Measurements from ENCODE around the gene AGAP1.

The AGAP1 gene

DNA sequence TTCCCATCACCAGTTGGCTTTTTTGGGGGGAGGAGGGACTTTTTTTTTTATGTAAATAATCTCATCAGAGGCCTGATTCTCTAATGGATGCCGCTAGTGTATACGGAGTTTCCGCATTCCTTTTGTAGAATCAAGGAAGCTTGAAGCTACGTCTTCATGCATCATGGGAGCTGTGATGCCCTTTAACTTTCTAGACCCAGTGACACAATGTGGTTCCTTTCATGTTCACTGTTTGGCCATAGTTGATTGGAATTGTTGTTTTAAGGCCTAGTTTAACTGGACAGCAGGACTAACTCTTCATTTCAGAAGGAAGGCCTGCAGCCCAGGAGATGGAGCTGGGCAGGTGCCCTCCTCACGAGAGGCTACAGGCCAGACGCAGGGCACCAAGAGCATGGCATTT is 287.9 kb downstream of the AGAP1 start:
- no peak for DNase-seq

DNA sequence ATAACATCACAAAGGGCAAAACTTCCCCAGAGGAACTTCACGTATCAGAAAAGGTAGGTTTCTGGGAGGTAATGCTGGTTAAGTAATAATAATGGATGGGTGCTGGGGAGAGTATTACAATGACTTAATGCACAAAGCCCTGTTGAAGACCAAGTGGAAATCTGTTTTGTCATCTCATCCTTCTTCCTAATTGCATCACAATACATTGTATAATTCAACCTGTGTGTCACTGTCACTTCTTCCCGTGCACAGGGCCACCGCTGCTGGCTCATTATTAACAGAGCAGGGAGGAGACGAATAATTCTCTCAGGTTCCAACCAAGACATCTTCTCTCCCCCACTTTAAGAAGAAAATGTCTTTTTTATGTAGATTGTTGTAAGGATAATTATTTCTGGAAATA is 290.9 kb downstream of the AGAP1 start:
- no peak for DNase-seq

DNA sequence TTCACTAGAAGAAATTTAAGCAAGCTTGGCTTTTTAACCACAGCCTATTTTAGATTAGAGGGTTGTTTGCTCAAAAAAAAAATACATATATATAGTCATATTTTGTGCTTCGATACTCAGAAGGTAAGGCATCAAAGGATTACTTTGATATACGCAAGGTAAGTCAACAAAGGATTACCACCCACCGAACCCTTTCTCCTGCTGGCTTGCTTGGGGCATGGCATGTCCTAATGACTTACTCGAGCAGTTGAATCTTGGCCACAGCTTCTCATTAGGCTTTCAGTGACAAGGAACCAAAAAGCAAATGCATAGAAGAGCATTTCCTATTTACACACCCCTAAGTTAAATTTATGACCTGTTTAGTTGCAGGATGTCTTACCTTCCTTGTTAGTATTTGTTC is 295.7 kb downstream of the AGAP1 start:
- no peak for DNase-seq

DNA sequence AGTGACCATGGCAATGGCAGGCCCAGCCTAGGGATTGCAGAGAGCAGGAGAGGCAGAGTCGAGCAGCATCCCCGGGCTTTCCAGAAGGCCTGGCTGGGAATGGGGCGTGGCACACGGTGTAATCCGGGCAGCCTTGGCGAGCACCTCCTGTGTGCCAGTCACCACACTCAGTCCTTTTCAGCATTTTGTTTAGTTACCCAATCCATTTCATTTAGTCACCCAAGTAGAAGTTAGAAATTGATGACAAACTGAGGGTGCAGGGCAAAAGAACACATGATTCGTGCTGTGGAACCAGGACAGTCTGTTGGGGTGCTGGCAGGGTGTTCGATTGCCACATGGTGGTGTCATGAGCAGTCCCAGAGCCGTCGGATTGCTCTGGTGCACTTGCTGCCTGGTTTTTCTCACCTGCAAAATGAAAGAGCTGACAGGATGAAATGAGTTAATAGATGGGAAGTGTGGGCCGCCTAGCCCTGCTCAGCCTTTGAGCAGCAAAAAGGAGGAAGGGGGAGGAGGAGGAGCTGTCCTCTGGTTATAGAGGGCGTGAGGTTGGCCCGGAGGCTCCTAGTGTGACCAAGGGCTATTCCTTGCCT is 299.4 kb downstream of the AGAP1 start:
- peak; percentile 36 for DNase-seq

DNA sequence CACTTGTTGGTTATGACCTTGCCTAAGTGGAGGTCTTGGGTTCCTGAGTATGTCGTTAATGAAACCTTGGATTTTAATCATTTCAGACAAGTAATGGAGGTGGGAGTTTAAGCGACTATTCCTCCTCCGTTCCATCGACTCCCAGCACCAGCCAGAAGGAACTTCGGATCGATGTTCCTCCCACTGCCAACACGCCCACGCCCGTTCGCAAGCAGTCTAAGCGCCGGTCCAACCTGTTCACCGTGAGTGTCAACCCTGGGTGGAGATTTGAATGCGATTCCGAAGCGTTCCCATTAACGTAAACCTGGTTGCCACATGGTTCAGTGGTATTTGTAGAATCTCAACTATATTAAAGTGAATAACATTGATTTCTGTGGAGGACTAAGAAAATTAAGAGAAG is 305.4 kb downstream of the AGAP1 start:
- DNase-seq: no peak

DNA sequence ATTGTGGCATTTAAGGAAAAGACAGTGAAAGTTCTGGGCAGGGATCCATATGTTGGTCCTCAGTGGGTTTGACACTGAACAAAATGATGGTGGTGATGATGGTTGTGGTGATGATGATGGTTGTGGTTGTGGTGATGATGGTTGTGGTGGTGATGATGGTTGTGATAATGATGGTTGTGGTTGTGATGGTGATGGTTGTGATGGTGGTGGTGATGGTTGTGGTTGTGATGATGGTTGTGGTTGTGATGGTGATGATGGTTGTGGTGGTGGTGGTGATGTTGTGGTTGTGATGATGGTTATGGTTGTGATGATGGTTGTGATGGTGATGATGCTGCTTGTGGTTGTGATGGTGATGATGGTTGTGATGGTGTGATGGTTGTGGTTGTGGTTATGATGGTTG is 308.7 kb downstream of the AGAP1 start:
- no peak for DNase-seq

DNA sequence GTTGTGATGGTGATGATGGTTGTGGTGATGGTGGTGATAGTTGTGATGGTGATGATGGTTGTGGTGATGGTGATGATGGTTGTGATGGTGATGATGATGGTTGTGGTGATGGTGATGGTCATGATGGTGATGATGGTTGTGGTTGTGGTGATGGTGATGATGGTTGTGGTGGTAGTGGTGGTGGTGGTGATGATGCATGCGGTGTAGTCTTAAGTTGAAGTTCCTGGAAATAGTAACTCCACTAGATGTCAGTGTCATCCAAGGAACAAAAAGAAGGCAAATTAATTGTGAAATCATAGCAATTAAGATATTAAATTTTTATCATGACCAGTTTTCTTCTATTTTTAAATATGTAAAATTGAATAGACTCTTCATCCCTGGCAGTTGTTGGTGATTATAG is 309.2 kb downstream of the AGAP1 start:
- no peak for DNase-seq

DNA sequence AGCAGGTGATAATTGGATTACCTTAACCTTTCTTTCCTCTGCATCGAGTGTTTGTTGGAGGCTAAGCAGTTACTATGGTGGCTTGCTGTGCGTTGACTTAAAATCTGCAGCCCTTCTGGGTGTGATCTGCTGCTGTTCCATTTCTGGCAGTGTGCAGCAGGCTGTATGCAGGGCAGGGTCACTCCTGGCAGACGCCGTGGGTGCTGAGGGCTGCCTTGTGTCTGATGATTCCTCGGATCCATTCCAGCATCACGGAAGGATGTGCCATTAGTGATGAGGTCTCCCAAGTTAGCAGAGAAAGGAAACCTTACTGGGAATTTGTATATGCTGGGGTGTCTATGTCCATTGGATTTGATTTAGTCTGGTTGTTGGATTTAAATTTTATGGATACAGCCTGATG is 310.8 kb downstream of the AGAP1 start:
- no peak for DNase-seq

DNA sequence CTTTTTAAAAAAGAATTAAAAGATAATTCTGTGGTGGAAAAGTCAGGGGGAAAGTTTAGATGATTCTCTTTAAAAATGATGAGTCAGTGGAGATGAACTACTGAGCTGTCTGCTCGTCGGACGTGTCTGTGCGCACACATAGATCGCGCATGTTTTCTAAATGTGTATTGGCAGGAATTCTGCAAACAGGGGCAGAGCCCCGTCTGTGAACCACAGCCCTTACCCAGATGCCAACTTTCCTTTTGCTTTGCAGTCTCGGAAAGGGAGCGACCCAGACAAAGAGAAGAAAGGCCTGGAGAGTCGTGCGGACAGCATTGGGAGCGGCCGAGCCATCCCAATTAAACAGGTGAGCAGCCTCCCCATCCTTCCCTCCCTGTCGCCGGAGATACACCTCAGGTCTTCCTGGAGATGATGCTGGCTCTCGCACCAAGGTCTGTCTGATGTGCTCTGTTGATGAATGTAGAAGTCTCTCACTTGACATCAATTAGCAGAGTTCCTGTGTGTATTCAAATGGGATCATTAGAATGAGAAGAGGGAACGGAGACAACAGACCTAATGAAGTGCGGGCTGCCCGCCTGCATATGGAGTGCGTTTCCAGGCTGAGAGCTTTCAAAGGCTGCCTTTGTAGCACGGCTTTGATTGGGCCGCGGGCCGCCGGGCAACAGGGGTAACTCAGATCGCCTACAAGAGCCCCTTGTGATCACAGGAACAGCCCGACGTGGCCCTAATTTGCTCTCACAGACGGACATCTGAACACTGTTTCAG is 313.3 kb downstream of the AGAP1 start:
- DNase-seq: no peak

DNA sequence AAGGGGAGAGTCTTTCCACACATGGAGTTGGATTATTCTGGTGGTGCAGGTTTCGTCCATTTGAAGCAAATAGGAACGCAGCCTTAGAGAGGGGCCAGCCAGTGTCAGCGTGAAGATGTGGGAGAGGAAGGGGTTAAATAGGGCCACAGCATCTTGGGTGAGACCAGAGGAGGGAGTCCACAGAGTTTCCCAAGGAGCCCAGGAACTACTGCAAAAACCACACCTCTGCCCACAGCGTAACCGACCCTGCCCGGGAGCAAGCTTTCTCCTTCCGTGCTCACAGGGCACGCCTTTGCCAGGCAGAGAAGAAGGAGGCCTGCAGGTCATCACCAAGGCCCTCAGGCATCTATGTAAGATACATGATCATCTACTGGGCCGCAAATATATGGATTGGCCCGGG is 314.5 kb downstream of the AGAP1 start:
- no peak for DNase-seq

DNA sequence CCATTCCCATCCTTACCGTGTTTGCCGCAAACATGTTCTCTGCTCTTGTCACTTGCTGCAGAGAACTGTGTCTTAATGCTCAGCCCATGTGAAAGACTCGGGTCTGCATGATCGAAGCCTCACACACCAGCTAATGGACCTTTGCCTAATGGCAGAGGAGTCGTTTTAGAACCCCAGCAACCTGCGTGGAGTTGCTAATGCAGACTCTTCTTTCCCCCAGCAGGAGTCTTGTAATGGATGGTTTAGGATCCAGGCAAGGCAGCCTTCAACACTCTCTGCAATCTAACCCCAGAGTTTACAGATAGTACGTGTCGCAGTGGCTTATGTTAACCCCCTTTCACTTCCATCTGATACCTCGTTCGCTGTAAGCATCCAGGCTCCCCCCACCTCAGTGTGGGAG is 316.4 kb downstream of the AGAP1 start:
- DNase-seq: no peak

DNA sequence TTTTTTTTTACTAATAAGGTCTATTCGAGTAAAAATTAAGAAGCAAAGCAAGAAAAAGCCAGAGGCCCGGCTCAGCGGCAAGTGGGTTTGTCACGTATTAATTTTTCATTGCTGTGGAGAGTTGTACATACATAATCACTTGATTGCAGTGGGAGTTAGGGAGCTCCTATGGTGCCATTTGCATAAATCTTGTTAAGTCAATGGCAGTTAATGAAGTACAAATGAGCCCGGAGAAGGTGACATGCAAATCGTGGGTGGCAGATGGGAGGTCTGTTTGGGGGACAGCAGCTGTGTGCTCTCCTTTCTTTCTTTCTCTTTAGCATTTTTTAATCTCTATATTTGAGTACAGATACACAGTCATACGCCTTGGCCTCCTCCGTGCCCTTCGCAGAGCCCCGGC is 317.0 kb downstream of the AGAP1 start:
- no peak for DNase-seq

DNA sequence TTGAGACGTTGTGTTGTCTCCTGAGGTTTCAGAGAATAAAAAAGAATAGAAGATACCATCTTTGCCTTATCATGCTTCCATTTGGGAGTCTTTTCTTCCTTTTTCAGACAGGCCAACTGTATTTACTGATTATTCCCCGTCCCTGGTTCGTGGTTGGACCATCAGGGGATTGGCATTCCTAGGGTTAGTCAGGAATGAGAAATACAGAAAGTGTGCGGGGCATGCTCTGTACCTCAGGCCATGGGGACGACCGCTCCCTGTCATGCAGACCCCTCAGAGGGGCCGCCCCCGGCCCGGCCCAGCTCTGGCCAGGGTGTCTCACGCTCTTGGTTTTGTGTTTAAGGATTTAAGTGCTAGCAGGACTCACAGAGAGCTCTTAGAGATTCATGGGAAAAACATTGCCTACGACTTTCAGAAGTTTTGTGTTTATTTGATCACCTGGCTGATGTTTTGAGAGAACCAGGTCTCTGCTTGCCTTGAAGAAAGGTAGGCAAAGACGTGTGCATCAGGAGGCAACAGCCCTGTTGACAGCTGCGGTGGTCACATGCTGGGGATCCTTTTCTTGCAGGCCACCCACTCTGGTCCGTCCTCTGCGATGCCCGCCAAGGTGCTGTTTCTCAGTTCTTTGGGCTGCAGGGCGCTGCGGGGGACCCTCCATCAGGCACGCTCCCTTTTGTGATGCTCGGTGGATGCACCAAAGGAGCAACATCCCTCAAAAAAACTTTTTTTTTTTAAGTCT is 317.8 kb downstream of the AGAP1 start:
- DNase-seq: no peak

DNA sequence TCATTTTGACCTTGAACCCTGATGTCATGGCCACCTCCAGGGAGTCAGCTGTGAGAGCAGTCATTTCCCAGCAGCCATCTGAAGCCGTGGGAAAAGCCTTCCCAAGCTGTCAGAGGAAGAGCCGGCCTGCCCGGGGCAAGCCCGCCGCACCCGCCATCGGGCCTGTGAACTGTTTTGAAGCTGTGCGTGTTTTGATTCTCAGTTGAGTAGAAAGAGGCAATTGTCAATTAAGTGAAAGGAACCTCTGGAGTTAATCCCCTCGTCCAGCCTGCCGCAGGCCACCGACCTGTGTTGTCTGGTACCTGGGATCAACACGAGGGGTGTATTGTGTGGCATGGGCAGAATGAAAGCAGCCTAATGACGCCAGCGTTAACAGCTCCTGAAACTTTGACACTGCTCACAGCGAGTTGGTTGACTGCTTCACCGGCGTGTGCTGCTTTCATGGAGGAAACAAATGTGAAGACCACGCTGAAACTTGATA is 318.4 kb downstream of the AGAP1 start:
- no peak for DNase-seq

DNA sequence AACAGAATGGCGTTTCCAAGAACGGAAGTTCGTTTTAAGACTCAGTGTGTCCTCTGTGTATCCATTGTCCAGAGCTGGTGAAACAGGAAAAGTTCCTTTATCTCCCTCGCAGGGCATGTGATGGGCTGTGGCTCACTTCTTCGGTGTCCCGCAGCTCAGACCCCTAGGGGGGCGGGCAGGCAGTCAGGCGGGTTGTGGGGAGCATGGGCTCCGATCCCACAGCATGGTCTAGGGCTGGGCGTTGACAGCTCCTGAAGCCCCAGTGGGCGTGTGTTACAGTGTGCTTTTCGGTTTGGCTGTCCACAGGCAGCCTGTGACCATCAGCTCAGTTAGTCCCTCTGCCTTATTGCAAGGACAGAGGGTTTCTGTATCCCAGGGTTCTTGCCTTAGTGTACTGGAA is 319.6 kb downstream of the AGAP1 start:
- DNase-seq: no peak

DNA sequence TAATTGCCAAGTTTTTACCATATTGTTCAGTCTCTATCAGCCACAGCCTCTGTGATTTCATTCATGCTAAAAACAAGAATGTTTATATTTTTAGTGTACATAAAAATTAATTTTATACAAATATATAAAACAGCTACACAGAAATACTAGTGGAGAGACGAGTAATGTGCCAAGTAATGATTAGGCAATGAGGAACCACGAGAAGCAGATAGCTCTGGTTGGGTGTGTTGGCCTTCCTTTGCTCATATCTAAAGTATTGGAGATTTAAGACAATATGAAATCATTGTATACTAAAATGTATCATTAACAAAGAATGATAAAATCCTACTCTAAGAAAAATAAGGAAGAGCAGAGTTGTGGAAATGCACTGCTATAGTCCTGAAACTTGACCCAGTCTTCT is 326.7 kb downstream of the AGAP1 start:
- no peak for DNase-seq

DNA sequence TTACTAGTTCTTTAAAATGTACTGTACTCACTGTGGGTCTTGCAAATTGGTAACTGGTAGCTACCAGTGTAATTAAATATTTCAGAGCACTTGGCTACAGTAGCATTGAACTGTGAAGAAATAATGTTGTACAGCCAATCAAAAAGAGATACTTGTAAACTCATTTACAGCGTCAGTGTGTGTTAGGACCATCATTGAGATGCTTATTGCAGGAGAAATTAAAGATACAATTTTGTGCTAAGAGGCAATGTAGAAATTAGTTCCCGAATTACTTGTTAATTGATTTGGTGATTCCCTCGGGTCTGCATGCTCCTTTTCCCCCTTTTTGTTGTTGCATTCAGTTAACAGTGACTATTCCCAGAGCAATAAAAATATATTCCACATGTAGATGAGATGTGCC is 330.5 kb downstream of the AGAP1 start:
- no peak for DNase-seq

DNA sequence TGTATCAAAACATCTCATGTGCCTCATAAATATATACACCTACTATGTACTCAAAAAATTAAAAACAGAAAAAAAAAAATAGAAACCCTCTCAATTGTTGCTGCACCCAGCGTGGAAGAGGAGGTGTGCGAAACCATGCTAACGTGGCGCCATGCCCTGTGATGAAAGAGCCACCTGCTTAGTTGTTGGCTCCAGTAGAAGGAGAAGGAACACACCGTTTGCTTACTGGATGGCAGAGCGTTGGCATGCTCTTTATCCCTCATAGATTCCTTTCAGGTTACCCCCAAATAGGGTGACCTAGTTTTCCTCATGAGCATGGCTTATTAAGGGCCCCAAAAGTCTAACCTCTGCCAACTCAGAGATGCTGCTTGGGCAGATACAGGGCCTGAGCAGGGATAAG is 332.1 kb downstream of the AGAP1 start:
- DNase-seq: no peak

DNA sequence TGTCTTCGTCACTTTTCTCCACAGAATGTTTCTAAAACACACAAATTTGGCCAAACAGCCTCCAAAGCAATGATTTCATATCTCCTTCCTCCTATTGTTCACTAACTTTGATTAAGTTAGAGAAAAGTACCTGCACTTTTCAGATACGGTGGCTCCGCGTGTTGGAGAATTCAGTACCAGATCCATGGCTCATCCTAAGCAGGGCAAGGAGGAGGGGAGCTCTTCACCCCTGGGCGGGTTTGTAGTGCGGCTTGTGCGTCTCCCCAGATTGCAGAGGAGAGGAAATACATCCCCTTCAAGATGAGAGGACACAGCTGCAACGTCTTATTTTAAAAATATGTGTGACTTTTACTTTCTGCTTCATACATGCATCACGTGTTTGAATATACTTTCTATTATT is 333.0 kb downstream of the AGAP1 start:
- DNase-seq: no peak

DNA sequence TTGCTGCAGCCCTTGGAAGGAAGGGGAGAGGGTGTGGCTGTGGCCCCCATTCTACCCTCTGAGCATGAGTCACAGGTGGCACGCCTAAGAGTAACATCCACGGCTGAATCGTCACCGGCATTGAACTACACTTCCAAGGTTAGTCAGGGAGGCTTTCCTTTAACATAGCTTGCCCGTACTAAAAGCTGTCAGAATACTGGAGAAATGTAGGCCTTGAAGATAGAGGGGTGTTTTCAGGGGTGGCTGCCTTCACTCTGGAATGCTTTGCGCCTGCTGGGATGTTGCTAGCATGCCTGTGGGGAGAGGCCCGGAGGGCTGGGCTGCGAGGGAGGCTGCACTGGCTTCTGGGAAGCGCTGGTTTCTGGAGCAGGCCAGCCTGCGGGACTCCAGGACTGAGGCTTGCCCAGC is 333.7 kb downstream of the AGAP1 start:
- no peak for DNase-seq

DNA sequence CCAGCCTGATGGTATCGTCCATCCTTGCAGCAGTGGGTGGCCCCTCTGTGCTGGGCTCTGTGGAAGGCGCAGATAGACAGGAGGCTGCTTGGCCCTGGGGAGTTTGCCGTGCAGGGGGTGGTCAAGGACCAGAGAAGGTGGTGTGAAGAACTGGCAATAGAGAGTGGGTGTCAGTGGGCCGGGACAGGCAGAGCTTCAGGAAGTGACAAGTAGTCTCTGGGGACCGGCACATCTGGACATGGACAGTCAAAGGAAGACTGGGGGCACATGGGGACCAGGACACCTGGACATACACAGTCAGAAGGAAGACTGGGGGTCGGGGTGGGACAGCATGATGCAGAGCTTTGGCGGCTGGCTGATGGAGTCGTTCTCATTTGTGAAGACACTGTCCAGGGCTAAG is 335.9 kb downstream of the AGAP1 start:
- no peak for DNase-seq

DNA sequence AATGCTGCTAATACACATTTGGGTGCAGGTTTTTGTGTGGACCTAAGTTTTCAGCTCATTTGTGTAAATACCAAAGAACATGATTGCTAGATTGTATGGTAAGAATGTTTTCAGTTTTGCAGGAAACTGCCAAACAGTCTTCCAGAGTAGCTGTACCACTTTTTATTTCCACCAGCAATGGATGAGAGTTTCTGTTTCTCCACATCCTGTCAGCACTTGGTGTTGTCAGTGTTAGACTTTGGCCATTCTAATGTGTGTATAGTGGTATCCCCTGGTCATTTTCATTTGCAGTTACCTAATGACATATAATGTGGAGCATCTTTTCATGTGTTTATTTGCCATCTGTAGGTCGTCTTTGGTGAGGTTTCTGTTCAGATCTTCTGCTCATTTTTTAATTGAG is 337.9 kb downstream of the AGAP1 start:
- no peak for DNase-seq

DNA sequence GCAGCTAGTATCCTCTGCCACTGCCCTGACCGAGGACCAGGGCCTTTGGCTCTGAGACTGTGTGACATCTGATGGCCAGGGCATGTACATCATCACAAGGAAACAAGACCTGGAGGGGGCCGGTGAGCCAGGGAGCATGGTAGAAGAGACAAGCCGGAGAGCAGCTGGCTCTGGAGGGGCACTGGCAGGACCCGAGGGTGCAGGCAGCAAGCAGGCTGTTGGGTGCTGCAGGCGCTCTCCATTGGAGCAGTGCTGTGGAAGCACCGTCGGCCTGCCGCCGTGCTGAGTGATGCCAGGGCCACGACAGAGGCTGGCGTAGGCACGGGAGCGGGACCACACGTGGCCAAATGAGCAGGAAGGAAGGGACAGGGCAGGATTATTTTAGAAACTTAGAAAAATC is 339.1 kb downstream of the AGAP1 start:
- DNase-seq: no peak

DNA sequence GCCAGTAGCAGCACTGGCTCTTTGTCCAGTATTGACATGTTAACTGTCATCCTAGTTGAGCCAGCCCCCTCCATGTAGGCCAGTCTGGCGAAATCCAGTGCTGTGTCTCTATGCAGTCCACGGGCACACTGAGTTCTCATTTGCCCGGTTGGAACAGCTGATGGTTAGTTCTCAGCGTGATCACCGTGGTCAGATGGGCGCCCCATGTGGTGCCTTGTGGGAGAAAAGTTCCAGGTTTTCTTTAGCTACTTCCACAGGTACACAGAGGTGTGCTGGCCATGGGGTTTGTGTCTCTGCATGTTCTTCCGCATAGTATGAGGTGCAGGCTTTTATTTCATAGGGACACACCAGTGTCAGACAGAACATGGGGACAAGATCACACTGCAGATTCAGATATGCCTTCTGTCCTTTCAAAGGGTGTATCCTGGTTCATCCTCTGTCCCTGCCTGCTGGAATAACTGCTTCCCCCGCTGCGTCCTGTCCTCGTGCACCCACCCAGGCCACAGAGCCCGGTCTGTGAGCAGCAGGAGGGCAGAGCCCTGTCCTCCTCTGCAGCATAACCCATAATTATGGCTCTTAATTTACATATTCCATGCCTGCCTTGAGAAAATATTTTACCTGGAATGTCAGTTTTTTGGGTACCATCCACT is 340.3 kb downstream of the AGAP1 start:
- DNase-seq: no peak

Measured in NCI-H2227 treated with DMSO at 0.1 percent for 48 hours (cell line).